DND-41 (cell line): ENCODE results near the gene RETN.

ENCODE experiments used
- EZH2 ChIP-seq: IDR thresholded peaks from 3 replicates; pipeline ENCODE4 v1.6.1; 2012; ENCODE audit warnings: borderline replicate concordance, low read depth, mild to moderate bottlenecking, moderate library complexity, low read length, inconsistent platforms; ENCODE audit not compliant: severe bottlenecking
- TF ChIP-seq, protein P1 (sequence below): IDR thresholded peaks from 2 replicates; pipeline ENCODE4 v1.5.1; 2012; ENCODE audit warnings: borderline replicate concordance, low read length, moderate library complexity, mild to moderate bottlenecking; ENCODE audit not compliant: poor library complexity, severe bottlenecking; ENCODE audit errors: extremely low read depth

DNA sequence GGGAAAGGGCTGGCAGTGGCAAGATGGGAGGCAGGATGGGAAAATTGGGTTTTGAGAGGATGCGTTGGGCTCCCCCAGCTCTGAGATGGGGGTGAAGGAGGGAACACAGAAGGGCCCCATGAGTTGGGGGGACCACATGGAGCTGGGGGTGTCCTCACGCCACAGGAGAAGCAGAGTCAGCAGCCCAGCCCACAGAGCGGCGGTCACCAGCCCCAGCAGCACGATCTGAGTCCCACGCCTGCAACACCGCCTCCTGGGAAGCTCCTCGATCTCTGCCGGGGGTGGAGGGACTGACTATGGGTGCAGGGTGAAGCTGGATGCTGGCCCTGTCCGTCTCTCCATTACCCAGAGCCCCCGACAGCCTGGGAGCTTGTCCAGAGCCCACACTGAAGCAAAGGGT is 29.7 kb downstream of the RETN start:
- TF ChIP-seq, protein P1, sequence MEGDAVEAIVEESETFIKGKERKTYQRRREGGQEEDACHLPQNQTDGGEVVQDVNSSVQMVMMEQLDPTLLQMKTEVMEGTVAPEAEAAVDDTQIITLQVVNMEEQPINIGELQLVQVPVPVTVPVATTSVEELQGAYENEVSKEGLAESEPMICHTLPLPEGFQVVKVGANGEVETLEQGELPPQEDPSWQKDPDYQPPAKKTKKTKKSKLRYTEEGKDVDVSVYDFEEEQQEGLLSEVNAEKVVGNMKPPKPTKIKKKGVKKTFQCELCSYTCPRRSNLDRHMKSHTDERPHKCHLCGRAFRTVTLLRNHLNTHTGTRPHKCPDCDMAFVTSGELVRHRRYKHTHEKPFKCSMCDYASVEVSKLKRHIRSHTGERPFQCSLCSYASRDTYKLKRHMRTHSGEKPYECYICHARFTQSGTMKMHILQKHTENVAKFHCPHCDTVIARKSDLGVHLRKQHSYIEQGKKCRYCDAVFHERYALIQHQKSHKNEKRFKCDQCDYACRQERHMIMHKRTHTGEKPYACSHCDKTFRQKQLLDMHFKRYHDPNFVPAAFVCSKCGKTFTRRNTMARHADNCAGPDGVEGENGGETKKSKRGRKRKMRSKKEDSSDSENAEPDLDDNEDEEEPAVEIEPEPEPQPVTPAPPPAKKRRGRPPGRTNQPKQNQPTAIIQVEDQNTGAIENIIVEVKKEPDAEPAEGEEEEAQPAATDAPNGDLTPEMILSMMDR = no peak
- TF ChIP-seq EZH2 = no peak
